Tibial nerve (tissue), 4 donors: ENCODE measurements around the gene THUMPD1.
"Not testable (repeated sequence)": the region's sequence is repeated elsewhere in the genome, so short reads cannot be mapped to it uniquely, and the experiment has no call there.

Experiments
- EP300 ChIP-seq, 2 donors: sonication (generic); formaldehyde crosslinking; IDR thresholded peaks; one replicate each; pipeline ENCODE4 v1.6.1; 2017; ENCODE audit warnings: antibody characterized with exemption in 2 of 2, mild to moderate bottlenecking in 1 of 2
- POLR2A ChIP-seq, 2 donors: fragments of 450-650 bp; IDR thresholded peaks; one replicate each; pipeline ENCODE4 v1.6.1; 2017; ENCODE audit warnings: antibody characterized with exemption in 2 of 2, mild to moderate bottlenecking in 2 of 2, moderate library complexity in 2 of 2
- TF ChIP-seq, protein P1 (sequence below), 5 experiments: fragments of 200-600 bp in 3 of 5; fragments of 450-650 bp in 2 of 5; sonication (generic) in 3 of 5; IDR thresholded peaks; one replicate each; pipeline ENCODE4 v1.5.1; 2016 to 2019; ENCODE audit warnings: antibody characterized with exemption in 5 of 5, mild to moderate bottlenecking in 3 of 5, moderate library complexity in 2 of 5

DNA sequence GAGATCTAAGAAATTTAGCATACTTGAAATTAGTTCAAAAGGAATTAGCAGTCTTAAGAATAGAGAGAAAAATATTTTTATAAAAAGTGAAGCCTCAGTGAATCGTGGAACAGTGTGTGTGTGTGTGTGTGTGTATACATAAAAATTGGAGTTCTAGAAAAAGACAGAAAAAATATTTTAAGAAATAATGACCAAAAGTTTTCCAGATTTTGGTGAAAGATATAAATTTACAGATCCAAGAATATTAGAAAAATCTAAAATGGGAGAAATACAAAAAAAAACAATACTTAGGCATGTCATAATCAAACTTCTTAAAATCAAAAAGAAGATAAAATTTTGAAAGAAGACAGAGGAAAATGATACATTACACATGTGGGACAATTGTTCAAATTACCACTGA, 35.6 kb downstream of the THUMPD1 start:
- TF ChIP-seq, protein P1, sequence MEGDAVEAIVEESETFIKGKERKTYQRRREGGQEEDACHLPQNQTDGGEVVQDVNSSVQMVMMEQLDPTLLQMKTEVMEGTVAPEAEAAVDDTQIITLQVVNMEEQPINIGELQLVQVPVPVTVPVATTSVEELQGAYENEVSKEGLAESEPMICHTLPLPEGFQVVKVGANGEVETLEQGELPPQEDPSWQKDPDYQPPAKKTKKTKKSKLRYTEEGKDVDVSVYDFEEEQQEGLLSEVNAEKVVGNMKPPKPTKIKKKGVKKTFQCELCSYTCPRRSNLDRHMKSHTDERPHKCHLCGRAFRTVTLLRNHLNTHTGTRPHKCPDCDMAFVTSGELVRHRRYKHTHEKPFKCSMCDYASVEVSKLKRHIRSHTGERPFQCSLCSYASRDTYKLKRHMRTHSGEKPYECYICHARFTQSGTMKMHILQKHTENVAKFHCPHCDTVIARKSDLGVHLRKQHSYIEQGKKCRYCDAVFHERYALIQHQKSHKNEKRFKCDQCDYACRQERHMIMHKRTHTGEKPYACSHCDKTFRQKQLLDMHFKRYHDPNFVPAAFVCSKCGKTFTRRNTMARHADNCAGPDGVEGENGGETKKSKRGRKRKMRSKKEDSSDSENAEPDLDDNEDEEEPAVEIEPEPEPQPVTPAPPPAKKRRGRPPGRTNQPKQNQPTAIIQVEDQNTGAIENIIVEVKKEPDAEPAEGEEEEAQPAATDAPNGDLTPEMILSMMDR (IDR thresholded peaks at IDR 0.05) = not testable (repeated sequence)
- TF ChIP-seq POLR2A, EP300 (IDR thresholded peaks at IDR 0.05): not testable (repeated sequence)
